Mesothelial cell of epicardium (in vitro differentiated cells): ENCODE measurements around the gene BRME1. TPM values are rescaled to one million over a fixed set of nuclear protein-coding genes. Genes with fewer than 3 reads are reported as not detected.

ENCODE experiments used
- DNase-seq, 2 experiments: peaks; one replicate each; pipeline ENCODE4 v3.0.0; 2021; ENCODE audit warnings: low spot score in 2 of 2; ENCODE audit not compliant: unreplicated experiment in 2 of 2
- H3K27ac Mint-ChIP-seq: 2 replicates; pipeline ENCODE4 v1.8.0; 2021; ENCODE audit warnings: mixed read lengths
- H3K27me3 Mint-ChIP-seq: 2 replicates; pipeline ENCODE4 v1.8.0; 2021; ENCODE audit warnings: low read depth, mixed read lengths
- H3K36me3 Mint-ChIP-seq: 2 replicates; pipeline ENCODE4 v1.8.0; 2021; ENCODE audit warnings: mixed read lengths
- H3K4me1 Mint-ChIP-seq: 2 replicates; pipeline ENCODE4 v1.8.0; 2021; ENCODE audit warnings: mixed read lengths
- H3K4me3 Mint-ChIP-seq: 2 replicates; pipeline ENCODE4 v1.8.0; 2021; ENCODE audit warnings: mild to moderate bottlenecking, moderate library complexity, mixed read lengths
- H3K9me3 Mint-ChIP-seq: 2 replicates; pipeline ENCODE4 v1.8.0; 2021; ENCODE audit warnings: mixed read lengths
- CTCF ChIP-seq: fragments of 200-600 bp; sonication (generic); IDR thresholded peaks from one replicate; pipeline ENCODE4 v1.5.0; 2021; ENCODE audit warnings: antibody characterized with exemption; ENCODE audit not compliant: unreplicated experiment
- total RNA-seq: library from RNA; stranded (reverse); gene quantifications from 3 replicates; pipeline ENCODE4 v1.2.1, GENCODE V29; 2021

The BRME1 gene
- total RNA-seq, 1 donor from 2014 or later: 6.3 TPM

- TF ChIP-seq CTCF: no peak
- H3K36me3 Mint-ChIP-seq: no peaks in the 10 kb centered on the region
- peaks cover 48% of the 10 kb centered on the region for H3K4me1 Mint-ChIP-seq
- no peaks in the 10 kb centered on the region for H3K27me3 Mint-ChIP-seq
- H3K27ac Mint-ChIP-seq: peak overlapping the region; percentile 94
- H3K4me3 Mint-ChIP-seq: peak overlapping the region; percentile 88
- peak in 1 of 2 experiments; percentile 62 for DNase-seq
- H3K9me3 Mint-ChIP-seq: no peaks in the 10 kb centered on the region
Measured at GRCh38 chr19:13842291-13843103, 63.4 kb downstream of the BRME1 start.

- DNase-seq: no peak
- Mint-ChIP-seq H3K36me3 (no peaks in the 10 kb centered on the region), H3K27ac (peak overlapping the region; percentile 87), H3K27me3 (no peaks in the 10 kb centered on the region), H3K4me3 (peak overlapping the region; percentile 84), H3K9me3 (no peaks in the 10 kb centered on the region), H3K4me1 (peaks cover 48% of the 10 kb centered on the region)
- no peak for TF ChIP-seq CTCF
Measured at GRCh38 chr19:13841962-13842290, 64.0 kb downstream of the BRME1 start.

- TF ChIP-seq CTCF: no peak
- no peaks in the 10 kb centered on the region for H3K27me3 Mint-ChIP-seq
- H3K4me3 Mint-ChIP-seq: peak overlapping the region; percentile 84
- peak overlapping the region; percentile 87 for H3K27ac Mint-ChIP-seq
- no peak for DNase-seq
- H3K36me3 Mint-ChIP-seq: no peaks in the 10 kb centered on the region
- peaks cover 42% of the 10 kb centered on the region for H3K4me1 Mint-ChIP-seq
- H3K9me3 Mint-ChIP-seq: no peaks in the 10 kb centered on the region
Measured at GRCh38 chr19:13841086-13841961, 64.6 kb downstream of the BRME1 start.

DNA sequence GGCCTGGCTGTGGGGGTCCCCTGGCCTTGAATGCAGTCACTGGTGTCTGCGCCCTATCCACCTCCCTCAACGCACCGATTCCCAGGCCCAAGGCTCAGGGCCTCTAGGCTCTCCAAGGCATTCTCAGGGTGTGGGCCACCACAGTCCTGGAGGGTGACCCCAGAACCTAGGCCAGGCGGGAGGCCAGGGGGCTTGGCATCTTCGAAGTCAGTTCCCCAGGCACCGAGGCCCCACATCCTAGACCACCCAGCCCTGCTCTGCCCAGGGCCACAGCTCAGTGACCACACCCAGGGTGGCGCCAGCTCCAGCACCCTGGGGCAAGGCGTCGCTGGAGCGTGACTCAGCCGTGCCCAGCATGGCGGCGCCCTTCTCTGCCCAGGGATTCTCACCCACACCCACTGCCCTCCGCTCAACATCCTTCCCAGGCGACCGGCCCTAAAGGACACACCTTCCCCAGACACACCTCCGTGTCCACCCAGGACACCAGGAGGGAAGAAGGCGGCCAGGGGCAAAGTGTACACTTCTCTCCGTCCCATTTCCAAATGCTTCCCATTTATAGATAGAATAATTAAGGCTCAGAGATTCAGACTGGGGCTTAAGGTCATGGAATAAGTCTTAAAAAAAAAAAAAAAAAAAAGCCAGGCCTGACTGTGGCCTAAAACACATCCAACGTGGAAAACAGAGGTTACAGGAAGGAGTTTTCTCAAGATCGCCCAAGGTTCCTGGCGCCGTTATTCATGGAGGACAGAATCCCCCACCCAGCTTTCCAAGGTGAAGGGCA lies 65.4 kb downstream of the BRME1 start:
- DNase-seq: no peak
- peaks cover 38% of the 10 kb centered on the region for H3K4me1 Mint-ChIP-seq
- no peaks in the 10 kb centered on the region for H3K9me3 Mint-ChIP-seq
- peak overlapping the region; percentile 84 for H3K4me3 Mint-ChIP-seq
- H3K27ac Mint-ChIP-seq: peak overlapping the region; percentile 87
- H3K36me3 Mint-ChIP-seq: no peaks in the 10 kb centered on the region
- H3K27me3 Mint-ChIP-seq: no peaks in the 10 kb centered on the region
- TF ChIP-seq CTCF: no peak

DNA sequence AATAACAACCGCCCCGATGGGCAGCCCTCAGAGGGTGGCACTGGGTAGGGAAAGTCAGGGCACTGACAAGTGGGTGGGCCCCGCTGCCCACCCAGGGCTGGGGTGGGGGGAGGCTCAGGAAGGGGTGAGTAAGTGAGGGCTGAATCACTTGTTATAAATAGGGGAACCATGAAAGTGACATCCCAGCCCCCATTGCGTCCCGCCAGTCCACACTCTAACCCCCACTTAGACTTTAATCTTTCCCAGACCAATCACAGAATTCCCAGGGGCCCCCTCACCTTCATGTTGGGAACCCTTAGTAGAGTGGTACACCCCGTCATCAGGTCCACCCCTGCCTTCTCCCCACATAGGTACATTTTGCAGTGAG lies 66.0 kb downstream of the BRME1 start:
- Mint-ChIP-seq H3K9me3 (no peaks in the 10 kb centered on the region), H3K27ac (peak overlapping the region; percentile 60), H3K36me3 (no peaks in the 10 kb centered on the region), H3K4me3 (peak overlapping the region; percentile 84), H3K27me3 (no peaks in the 10 kb centered on the region), H3K4me1 (peaks cover 35% of the 10 kb centered on the region)
- DNase-seq: no peak
- TF ChIP-seq CTCF: no peak
